Measurements from ENCODE around the gene MED14.

MED14 gene

GRCh38 chrX:40663078-40663740 is 72.1 kb downstream of the MED14 start:
- no peak for DNase-seq (ENCODE audit: low spot score)

DNA sequence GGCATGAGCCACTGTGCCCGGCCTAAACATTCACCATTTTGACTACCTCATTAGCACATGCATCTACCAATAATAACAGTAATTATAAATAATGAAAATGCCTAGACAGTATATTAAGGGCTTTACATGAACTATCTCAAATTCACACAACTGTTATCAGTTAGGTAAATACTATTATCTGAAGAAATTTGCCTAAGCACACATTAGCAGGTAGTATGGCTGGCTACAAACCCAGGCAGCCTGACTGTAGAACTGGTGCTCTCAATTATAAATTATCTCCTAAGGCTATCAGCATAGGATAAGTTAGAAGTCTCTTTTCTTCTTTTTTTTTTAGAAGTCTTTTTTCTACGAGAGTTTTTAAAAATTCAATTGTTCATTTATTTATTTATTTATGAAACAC is 73.9 kb downstream of the MED14 start:
- DNase-seq (ENCODE audit: low spot score), result no peak

- no peak for DNase-seq (ENCODE audit: low spot score)
Measured at GRCh38 chrX:40660381-40660780, 75.0 kb downstream of the MED14 start.

DNA sequence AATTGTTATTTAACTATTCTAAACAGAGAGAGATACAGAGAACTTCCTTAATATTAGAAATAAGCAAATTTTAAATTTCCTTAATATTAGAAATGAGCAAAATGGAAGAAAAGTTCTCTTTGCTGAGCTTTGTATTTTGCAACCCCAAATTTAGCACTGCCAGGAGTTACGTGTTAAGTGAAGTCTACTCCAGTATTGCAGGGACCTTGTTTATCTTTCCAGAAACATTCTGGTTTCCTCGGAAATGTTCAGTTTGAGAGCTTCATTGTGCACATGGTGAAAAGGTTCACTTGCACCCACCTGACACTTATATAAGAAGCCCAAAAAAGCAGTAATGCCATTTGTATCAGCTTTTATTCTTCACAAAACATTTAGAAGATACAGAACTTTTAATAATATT is 81.8 kb downstream of the MED14 start:
- no peak for DNase-seq (ENCODE audit: low spot score)

- no peak for DNase-seq (ENCODE audit: low spot score)
Measured at GRCh38 chrX:40652664-40653063, 82.7 kb downstream of the MED14 start.

- DNase-seq (ENCODE audit: low spot score), result peak; percentile 73
Measured at GRCh38 chrX:40651620-40652223, 83.6 kb downstream of the MED14 start.

DNA sequence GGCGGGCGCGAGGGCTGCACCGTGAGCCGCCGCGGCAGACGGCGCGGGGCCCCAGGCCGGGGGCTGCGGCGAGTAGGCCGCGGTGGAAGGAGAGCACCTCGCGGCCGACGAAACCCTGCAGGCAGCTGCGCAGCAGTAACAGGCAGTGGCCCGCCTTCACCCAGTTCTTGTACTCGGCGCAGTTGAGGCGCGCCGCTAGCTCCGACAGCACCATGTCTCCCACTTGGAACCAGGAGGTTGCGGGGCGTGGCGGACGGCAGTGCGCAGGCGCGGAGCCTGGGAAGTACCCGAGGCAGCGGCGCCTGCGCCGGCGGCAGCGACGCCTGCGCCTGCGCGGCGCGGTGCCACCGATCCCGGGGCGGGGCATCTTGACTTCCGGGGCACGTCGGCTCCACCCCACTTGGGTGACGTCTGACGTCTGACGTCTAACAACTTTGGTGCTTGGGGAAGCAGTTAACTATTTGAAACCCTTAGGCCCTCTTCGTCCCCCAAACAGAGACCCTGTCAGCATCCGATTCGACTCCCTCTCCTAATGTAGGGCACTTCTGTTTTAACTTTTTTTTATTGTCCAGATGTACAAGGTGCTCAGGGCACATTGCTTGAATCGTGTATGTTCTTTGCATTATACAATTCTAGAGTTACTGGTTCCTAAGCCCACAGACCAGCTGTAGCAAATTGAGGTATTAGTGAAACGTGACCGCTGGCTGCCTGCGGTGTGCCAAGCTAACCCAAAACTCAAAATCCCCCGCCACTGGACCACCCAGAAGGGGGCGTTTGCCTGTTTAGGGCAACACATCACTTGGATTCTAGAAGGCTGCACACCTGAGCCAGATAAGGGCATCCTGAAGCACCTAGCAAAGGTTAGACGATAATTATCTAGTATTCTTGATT is 87.8 kb downstream of the MED14 start, which contains the start of gene CXorf38:
Gene CXorf38, minus strand, starts transcription at position 255 of the 891 bp plus-strand sequence. Its CDS starts 41 bp downstream, at position 214.
- DNase-seq (ENCODE audit: low spot score), result peak; percentile 94

DNA sequence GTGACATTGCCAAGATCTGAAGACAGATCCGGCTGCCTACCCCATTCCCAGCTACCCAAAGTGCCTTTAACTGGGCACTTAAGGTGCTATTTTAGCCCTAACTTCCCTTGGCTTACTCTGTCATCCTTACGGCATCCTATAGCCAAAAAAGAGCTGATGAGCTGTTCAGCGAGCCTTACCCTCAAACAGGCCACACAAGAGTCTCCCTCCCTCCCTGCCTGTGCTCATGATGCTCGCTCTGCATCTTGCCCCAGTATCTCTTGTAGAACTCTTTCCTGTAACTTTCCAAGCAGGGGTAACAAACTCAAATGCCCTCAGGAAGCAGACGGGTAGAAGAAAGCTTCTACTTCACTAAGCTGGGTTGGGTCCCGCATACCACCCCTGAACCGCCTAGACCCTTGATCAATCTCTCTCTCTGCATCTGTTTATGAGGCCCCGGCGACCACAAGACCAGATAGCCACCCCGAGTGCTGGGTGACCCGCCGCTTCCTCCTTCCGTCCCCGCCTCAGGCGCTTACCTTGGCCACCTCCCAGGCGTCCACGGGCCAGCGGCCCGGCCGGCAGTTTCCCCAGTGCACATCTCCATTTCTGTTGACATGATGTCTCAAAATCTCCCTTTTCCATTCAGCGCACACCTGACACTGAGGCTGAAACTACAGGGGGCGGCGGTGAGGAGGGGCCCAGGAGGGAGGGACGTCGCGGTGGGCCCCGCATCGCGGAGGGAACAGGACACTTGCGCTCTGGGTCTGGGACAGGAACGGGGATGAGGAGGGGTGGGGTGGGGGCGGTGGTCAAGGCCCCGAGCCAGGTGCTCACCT is 88.6 kb downstream of the MED14 start:
- peak; percentile 27 for DNase-seq (ENCODE audit: low spot score)

DNA sequence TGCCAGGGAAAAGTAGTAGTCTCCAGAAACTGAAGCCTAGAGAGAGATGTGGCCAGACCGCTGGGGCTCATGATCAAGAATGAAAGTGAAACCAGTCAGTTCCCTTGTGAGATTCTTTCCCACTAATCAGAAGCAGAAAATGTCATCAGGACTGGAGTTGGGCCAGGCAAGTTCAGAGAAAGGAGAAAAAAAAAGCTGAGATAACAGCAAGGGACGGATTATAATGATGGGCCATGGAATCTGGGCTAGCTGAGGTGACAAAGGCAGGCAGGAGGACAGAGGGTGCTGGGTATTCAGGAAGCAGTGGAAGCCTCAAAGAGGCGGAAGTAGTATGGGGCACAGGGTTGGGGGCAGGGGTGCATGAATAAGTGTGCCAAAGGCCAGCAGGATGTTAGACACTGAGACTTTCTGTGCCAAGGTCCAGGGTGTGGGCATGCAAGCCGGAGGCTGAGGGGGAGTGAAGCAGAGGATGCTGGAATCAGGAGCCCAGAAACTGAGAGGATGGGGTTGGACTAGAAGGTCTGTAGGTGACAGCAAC is 90.5 kb downstream of the MED14 start:
- peak; percentile 73 for DNase-seq (ENCODE audit: low spot score)

DNA sequence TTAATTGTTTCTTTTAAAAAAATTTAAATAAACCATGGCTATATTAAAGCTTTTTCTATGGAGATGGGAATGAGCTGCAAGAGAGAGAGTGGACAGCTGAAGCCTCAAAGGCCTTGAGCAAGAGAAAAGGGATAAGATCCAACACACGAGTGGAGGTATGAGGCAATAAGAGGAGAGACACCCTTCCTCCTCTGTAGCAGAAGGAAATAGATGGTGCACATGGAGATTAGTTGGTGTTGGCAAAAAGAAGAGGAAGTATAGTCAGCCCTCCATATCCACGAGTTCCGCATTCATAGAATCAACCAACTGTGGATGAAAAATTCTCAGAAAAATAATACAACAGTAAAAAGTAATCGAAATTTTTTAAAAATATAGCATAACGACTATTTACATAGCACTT is 91.2 kb downstream of the MED14 start:
- no peak for DNase-seq (ENCODE audit: low spot score)

DNA sequence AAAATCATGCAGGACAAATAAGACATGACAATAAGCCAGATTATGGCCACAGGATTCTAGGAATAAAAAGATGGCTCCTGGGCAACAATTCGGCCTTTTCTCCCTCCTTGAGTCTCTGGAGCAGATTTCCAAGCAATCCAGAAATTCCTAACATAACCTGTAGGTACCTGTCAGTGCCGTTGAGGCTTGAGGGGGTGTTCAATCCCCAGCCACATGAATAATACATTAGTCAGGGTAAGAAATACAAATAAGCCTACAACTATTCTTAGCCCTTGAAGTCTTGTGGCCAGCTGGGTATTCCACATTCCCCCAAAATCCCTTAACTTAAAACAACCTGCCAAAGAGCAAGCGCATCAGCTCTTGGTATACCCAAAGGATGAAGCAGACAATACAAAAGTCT is 97.7 kb downstream of the MED14 start:
- DNase-seq (ENCODE audit: low spot score), result no peak

DNA sequence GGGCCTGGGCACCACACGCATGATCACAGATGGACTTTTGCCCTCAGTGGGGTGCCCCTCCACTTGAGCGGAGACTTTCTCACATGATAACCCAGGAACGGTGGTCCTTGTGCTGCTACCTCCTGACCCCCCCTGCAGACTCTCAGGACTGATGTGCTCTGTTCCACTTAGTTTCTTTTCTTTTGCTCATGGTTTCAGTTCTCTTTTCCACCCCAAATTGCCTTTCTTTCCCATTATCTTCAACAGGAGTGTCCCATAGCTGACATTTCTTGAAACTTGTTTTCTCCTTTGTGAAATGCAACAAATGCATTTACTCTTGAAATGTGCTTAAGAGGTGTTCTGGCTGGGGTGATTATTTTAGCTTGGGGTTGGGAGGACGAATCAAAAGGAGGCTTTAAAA is 103.1 kb downstream of the MED14 start:
- no peak for DNase-seq (ENCODE audit: low spot score)

DNA sequence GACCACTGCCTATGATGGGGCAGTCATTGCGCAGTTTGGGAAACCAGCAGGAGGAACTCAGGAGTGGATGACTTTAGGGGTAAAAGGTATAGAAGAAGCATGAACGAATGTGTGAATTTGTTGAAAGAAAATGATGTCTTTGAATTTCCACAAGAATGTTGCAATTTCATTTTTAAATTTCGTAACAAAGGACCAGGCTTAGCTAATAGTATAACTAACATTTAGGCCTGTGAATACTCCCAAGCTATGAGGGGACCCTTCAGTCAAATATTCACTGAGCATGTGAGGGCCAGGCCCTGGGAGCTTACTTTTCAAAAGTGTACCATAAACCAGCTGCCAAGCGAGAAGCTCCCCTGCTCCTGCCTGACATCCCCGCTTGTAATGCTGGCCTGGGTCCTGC is 106.8 kb downstream of the MED14 start:
- no peak for DNase-seq (ENCODE audit: low spot score)

- DNase-seq (ENCODE audit: low spot score), result no peak
Measured at GRCh38 chrX:40625294-40625693, 110.0 kb downstream of the MED14 start.

DNA sequence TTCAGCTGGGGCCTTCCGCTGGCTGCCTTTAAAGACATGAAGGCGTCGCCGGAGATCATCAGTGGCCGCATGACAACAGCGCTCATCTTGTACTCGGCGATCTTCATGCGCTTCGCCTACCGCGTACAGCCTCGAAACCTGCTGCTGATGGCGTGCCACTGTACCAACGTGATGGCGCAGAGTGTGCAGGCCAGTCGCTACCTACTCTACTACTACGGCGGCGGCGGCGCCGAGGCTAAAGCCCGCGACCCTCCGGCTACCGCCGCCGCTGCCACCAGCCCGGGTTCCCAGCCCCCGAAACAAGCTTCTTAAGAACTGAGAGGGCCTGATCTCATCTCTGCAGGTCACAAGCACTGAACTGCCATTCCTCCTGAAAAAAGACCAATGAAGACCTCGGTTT is 111.7 kb downstream of the MED14 start:
- DNase-seq (ENCODE audit: low spot score), result no peak

GRCh38 chrX:40623139-40623536 is 112.2 kb downstream of the MED14 start, which contains the start of gene MPC1L:
Gene MPC1L, plus strand, starts transcription at chrX:40623428. Its CDS starts 138 bp downstream, at chrX:40623566.
- DNase-seq (ENCODE audit: low spot score), result no peak

- DNase-seq (ENCODE audit: low spot score), result no peak
Measured at GRCh38 chrX:40622479-40623138, 112.7 kb downstream of the MED14 start.

DNA sequence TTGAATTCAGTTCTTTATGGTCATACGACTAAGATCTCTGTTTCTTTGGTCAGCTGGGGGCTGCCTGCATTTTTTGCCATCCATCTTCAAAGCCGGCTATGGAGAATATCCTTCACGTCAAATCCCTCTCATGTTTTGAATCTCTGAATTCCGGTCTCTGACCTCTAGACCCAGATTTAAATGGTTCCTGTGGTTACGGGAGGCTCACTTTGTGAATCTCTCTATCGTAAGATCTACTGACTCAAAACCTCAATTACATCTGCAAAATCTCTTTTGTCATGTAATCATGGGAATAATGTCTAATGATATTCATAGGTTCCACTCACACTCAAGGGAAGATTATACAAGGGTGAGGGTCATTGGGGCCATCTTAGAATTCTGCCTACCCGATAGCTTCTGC is 117.8 kb downstream of the MED14 start:
- no peak for DNase-seq (ENCODE audit: low spot score)

DNA sequence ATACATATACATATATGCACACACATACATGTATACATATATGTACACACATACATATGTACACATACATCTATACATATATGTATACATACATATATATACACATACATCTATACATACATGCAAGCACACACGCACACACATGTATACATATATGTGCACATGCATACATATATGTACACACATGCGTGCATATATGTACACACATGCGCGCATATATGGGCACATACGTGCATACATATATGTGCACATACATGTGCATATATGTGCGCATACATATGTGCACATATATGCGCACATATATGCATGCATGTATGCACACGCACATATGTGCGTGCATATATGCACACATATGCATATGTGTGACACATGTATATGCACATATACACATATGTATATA is 119.4 kb downstream of the MED14 start:
- DNase-seq (ENCODE audit: low spot score), result no peak

DNA sequence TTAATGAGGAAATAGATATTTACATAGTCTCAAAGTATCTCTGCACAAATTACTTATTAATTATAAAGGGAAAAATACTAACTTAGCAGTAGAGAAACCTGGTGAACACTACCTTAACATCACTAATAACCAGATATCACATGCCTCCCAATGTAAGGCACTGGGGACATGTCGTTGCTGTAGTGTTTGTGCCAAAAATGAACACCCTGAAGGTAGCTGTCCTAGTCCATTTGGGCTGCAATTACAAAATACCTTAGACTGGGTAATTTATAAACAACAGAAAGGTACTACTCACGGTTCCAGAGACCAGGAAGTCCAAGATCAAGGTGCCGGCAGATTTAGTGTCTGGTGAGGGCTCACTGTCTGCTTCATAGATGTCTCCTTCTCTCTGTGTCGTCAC is 122.8 kb downstream of the MED14 start:
- no peak for DNase-seq (ENCODE audit: low spot score)

- DNase-seq (ENCODE audit: low spot score), result no peak
Measured at GRCh38 chrX:40607381-40607780, 128.0 kb downstream of the MED14 start.

Data from activated CD4-positive, alpha-beta T cell treated with anti-CD3 and anti-CD28 coated beads, Interleukin-2, Interleukin-4, amounts not matched to agents 100 ng/mL and 50 ng/mL, durations not matched to agents 16 hours and 8 hours (primary cell).